Gastrocnemius medialis (tissue), 4 donors: ENCODE data around the gene ASB13. TPM values are rescaled to one million over a fixed set of nuclear protein-coding genes. Genes with fewer than 3 reads are reported as not detected.

Experiments
- ATAC-seq, 2 donors: fragments of 150-250 bp; one replicate each; pipeline ENCODE4 v1.9.1; 2016
- DNase-seq, 2 donors: peaks; one replicate each; pipeline ENCODE4 v3.0.0-alpha.2; 2019
- H3K27ac ChIP-seq, 4 donors: fragments of 200-600 bp; sonication (generic); 1 replicate in 1 of 4; 2 replicates in 3 of 4; pipeline ENCODE4 v1.5.1; 2016 to 2018; ENCODE audit warnings: mild to moderate bottlenecking in 2 of 4, moderate library complexity in 1 of 4
- H3K27me3 ChIP-seq, 3 donors: fragments of 200-600 bp; sonication (generic) in 2 of 3; 1 replicate in 1 of 3; 2 replicates in 2 of 3; pipeline versions ENCODE4 v1.5.1 to v1.6.0; 2016 to 2019; ENCODE audit warnings: mild to moderate bottlenecking in 1 of 3, moderate library complexity in 1 of 3
- H3K36me3 ChIP-seq, 2 donors: fragments of 200-600 bp; sonication (generic) in 1 of 2; one replicate each; pipeline ENCODE4 v1.5.1; 2017 to 2018
- H3K4me1 ChIP-seq, 2 donors: fragments of 200-600 bp; sonication (generic) in 1 of 2; one replicate each; pipeline ENCODE4 v1.5.1; 2016 to 2017; ENCODE audit warnings: mild to moderate bottlenecking in 2 of 2
- H3K4me3 ChIP-seq, 4 donors: fragments of 200-600 bp; sonication (generic) in 3 of 4; 1 replicate in 1 of 4; 2 replicates in 3 of 4; pipeline ENCODE4 v1.5.1; 2016 to 2019; ENCODE audit warnings: mild to moderate bottlenecking in 2 of 4
- H3K9me3 ChIP-seq, 3 donors: fragments of 200-600 bp; sonication (generic) in 2 of 3; 1 replicate in 1 of 3; 2 replicates in 2 of 3; pipeline ENCODE4 v1.5.1; 2016 to 2019
- CTCF ChIP-seq, 5 experiments: fragments of 450-650 bp in 3 of 5; fragments of 200-600 bp in 2 of 5; sonication (generic) in 2 of 5; IDR thresholded peaks in 4 of 5; conservative IDR thresholded peaks in 1 of 5; 1 replicate in 4 of 5; 2 replicates in 1 of 5; pipeline ENCODE4 v1.5.1; 2016 to 2019; ENCODE audit warnings: antibody characterized with exemption in 5 of 5, mild to moderate bottlenecking in 3 of 5, moderate library complexity in 3 of 5
- POLR2A ChIP-seq, 2 donors: fragments of 450-650 bp; IDR thresholded peaks; one replicate each; pipeline ENCODE4 v1.6.1; 2017; ENCODE audit warnings: antibody characterized with exemption in 2 of 2, mild to moderate bottlenecking in 2 of 2, moderate library complexity in 2 of 2
- in situ Hi-C, 4 donors: fragments of 200-750 bp; cut with MboI; loops; one replicate each; pipeline versions ENCODE4 v1.15.0 to v1.8.0; 2017; ENCODE audit warnings: low sequenced_read_pairs in 4 of 4
- intact Hi-C: fragments of 100-400 bp; cut with DNase I; formaldehyde crosslinking; loops from one replicate; pipeline ENCODE4 v1.15.1; 2023; ENCODE audit warnings: low total_unique reads
- total RNA-seq, 4 donors: library from RNA; depleted of rRNA; stranded (reverse); fragments of >200 nt; gene quantifications; one replicate each; pipeline versions ENCODE4 v1.1.0 to v1.2.3, GENCODE V29; 2016

The ASB13 gene
- total RNA-seq, 4 donors from 2014 or later, result 9.6 to 20.0 (median 14.9) TPM

GRCh38 chr10:5669604-5670003 is 3.2 kb upstream of the ASB13 start:
- intact Hi-C loops, result no loop called here

GRCh38 chr10:5668429-5668828 is 2.0 kb upstream of the ASB13 start:
- H3K36me3 ChIP-seq, result no peaks in the 10 kb centered on the region
- H3K27me3 ChIP-seq, result peaks cover 0 to 3% (median 0%) of the 10 kb centered on the region in 3 donors
- no peak overlapping the region for H3K4me3 ChIP-seq
- intact Hi-C loops (no loop called here), in situ Hi-C loops (no loop called here)
- ATAC-seq, result no peak
- no peaks in the 10 kb centered on the region for H3K9me3 ChIP-seq
- H3K27ac ChIP-seq, result no peak overlapping the region
- TF ChIP-seq POLR2A (IDR thresholded peaks at IDR 0.05), result no peak
- no peak for TF ChIP-seq CTCF (IDR thresholded peaks at IDR 0.05 in 4 of 5, conservative IDR thresholded peaks at IDR 0.05 in 1 of 5)
- peaks cover 12 to 18% of the 10 kb centered on the region in 2 donors for H3K4me1 ChIP-seq
- DNase-seq, result no peak

More at GRCh38 chr10:5669604-5670003, 3.2 kb upstream of the ASB13 start:
- Histone ChIP-seq H3K4me1 (peaks cover 9 to 18% of the 10 kb centered on the region in 2 donors), H3K9me3 (no peaks in the 10 kb centered on the region), H3K27me3 (peaks cover 0 to 3% (median 0%) of the 10 kb centered on the region in 3 donors), H3K36me3 (no peaks in the 10 kb centered on the region), H3K4me3 (no peak overlapping the region), H3K27ac (no peak overlapping the region)
- no peak for ATAC-seq
- no peak for DNase-seq
- in situ Hi-C loops, result no loop called here
- no peak for TF ChIP-seq POLR2A (IDR thresholded peaks at IDR 0.05)
- no peak for TF ChIP-seq CTCF (IDR thresholded peaks at IDR 0.05 in 4 of 5, conservative IDR thresholded peaks at IDR 0.05 in 1 of 5)

GRCh38 chr10:5666841-5667630 is 641 bp upstream of the ASB13 start:
- Histone ChIP-seq H3K27ac (no peak overlapping the region), H3K4me3 (peak overlapping the region; percentile 82 to 91 (median 88)), H3K9me3 (no peaks in the 10 kb centered on the region), H3K36me3 (no peaks in the 10 kb centered on the region), H3K4me1 (peaks cover 12 to 18% of the 10 kb centered on the region in 2 donors), H3K27me3 (no peaks in the 10 kb centered on the region)
- intact Hi-C loops, result loop anchor here (1.0 kb wide), 1 partner anchor 17 kb away; the partner anchor contains the start of gene TASOR2
- TF ChIP-seq POLR2A (IDR thresholded peaks at IDR 0.05) (no peak), CTCF (IDR thresholded peaks at IDR 0.05 in 4 of 5, conservative IDR thresholded peaks at IDR 0.05 in 1 of 5) (no peak)
- DNase-seq (no peak), ATAC-seq (peak in 1 of 2 donors; percentile 7)
- in situ Hi-C loops, result no loop called here

GRCh38 chr10:5665373-5666007 is 905 bp downstream of the ASB13 start:
- peak overlapping the region; percentile 73 to 84 (median 81) for H3K27ac ChIP-seq
- peak in 1 of 2 donors; percentile 9 for ATAC-seq
- intact Hi-C loops (loop anchor here (1.0 kb wide), 1 partner anchor 19 kb away; the partner anchor contains the start of gene TASOR2), in situ Hi-C loops (no loop called here)
- H3K36me3 ChIP-seq, result no peaks in the 10 kb centered on the region
- no peaks in the 10 kb centered on the region for H3K27me3 ChIP-seq
- H3K9me3 ChIP-seq, result no peaks in the 10 kb centered on the region
- peak overlapping the region; percentile 82 to 91 (median 88) for H3K4me3 ChIP-seq
- H3K4me1 ChIP-seq, result peaks cover 18 to 19% of the 10 kb centered on the region in 2 donors
- DNase-seq, result no peak
- no peak for TF ChIP-seq CTCF (IDR thresholded peaks at IDR 0.05 in 4 of 5, conservative IDR thresholded peaks at IDR 0.05 in 1 of 5)
- TF ChIP-seq POLR2A (IDR thresholded peaks at IDR 0.05), result no peak
